A673 (cell line): ENCODE results near the gene AP1M1.

Experiments
- CTCF ChIP-seq: fragments of 300-800, 200-600 bp; sonication (generic); conservative IDR thresholded peaks from 2 replicates; pipeline ENCODE4 v1.5.1; 2017; ENCODE audit warnings: low read depth, mild to moderate bottlenecking, antibody characterized with exemption, low read length, moderate library complexity, mixed read lengths
- EZH2 ChIP-seq: fragments of 200-600 bp; sonication (generic); IDR thresholded peaks from 2 replicates; pipeline ENCODE4 v1.6.1; 2017; ENCODE audit warnings: borderline replicate concordance, low read depth, mild to moderate bottlenecking, mixed read lengths, antibody characterized with exemption, low read length; ENCODE audit not compliant: poor library complexity, severe bottlenecking

GRCh38 chr19:16265890-16266585, 68.3 kb downstream of the AP1M1 start:
- no peak for TF ChIP-seq CTCF
- no peak for TF ChIP-seq EZH2
